ENCODE results near the gene PEX11B. TPM values are rescaled to one million over a fixed set of nuclear protein-coding genes. Genes with fewer than 3 reads are reported as not detected.
A peak's percentile ranks its signal among the peaks of the same experiment; 100 is the strongest.

PEX11B gene
- total RNA-seq, 2 experiments from 2014 or later = 25.8 to 26.3 TPM

DNA sequence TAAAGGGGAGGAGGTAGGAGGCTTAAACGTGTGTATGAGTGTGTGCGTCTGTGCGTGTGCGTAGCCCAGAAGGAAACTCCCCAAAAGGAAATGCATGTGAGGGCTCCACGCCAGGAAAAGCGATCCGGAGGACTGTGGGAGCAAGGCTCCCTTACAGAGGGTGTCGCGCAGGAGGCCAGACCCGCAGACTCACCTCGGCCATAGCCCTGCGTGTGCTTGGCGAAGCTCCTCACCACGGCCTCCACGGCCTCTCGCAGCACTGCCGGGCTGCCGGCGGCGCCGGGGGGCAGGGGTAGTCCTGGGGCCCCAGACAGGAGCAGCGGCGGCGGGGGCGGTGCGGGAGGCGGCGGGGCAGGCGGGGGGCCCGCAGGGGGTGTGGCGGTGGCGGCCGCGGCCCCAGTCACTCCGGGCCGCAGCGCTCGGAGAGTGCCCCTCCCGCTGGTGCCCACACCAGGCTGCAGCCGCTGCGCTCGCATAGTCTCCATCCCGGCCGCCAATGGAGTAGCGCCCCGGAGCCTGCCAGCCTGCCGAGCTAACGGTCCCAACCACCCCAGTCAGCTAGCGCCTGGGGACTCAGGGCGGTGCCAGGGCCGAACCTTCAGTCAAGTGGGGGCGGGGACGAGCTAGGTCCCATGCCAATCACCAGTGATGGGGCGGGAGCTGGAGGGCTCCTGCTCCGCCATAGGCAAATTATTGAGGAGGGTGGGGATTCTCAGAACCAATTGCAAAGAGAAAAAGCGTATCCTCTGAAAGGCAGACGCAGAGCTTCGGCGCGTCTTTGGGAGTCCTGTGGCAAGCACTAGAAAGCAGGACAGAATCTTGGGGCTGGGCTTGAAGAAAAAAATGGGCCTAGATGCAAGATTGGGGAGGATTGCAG lies 39.2 kb upstream of the PEX11B start, which contains the start of gene LIX1L:
LIX1L (minus strand) TSS at position 575 of the 877 bp plus-strand sequence; CDS start at position 485, 90 bp downstream.
- Mint-ChIP-seq H3K4me1 (ENCODE audit: low read depth) (peaks cover 53% of the 10 kb centered on the region), H3K9me3 (no peaks in the 10 kb centered on the region), H3K36me3 (ENCODE audit: low read depth) (peaks cover 31% of the 10 kb centered on the region), H3K27me3 (no peaks in the 10 kb centered on the region), H3K27ac (peak within 1 kb of the TSS; percentile 91), H3K4me3 (peak within 1 kb of the TSS; percentile 83)
- CTCF ChIA-PET = interaction anchor here (0.7 to 4.0 kb wide), 12 partner anchors 8 to 113 kb away, joined by 3 to 19 read pairs (median 4); partner anchors contain the start of genes NUDT17, PIAS3 and RBM8A
- peak; percentile 89 for ATAC-seq
- peak; percentile 98 for DNase-seq
- intact Hi-C loops (cut with micrococcal nuclease) = no loop called here
- POLR2A ChIA-PET = interaction anchor here (0.5 to 12.8 kb wide), 14 partner anchors 9 to 94 kb away, joined by 3 to 160 read pairs (median 5); partner anchors contain the start of genes PEX11B, RBM8A and TXNIP
- TF ChIP-seq, protein P1, sequence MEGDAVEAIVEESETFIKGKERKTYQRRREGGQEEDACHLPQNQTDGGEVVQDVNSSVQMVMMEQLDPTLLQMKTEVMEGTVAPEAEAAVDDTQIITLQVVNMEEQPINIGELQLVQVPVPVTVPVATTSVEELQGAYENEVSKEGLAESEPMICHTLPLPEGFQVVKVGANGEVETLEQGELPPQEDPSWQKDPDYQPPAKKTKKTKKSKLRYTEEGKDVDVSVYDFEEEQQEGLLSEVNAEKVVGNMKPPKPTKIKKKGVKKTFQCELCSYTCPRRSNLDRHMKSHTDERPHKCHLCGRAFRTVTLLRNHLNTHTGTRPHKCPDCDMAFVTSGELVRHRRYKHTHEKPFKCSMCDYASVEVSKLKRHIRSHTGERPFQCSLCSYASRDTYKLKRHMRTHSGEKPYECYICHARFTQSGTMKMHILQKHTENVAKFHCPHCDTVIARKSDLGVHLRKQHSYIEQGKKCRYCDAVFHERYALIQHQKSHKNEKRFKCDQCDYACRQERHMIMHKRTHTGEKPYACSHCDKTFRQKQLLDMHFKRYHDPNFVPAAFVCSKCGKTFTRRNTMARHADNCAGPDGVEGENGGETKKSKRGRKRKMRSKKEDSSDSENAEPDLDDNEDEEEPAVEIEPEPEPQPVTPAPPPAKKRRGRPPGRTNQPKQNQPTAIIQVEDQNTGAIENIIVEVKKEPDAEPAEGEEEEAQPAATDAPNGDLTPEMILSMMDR (IDR thresholded peaks at IDR 0.05) = no peak

DNA sequence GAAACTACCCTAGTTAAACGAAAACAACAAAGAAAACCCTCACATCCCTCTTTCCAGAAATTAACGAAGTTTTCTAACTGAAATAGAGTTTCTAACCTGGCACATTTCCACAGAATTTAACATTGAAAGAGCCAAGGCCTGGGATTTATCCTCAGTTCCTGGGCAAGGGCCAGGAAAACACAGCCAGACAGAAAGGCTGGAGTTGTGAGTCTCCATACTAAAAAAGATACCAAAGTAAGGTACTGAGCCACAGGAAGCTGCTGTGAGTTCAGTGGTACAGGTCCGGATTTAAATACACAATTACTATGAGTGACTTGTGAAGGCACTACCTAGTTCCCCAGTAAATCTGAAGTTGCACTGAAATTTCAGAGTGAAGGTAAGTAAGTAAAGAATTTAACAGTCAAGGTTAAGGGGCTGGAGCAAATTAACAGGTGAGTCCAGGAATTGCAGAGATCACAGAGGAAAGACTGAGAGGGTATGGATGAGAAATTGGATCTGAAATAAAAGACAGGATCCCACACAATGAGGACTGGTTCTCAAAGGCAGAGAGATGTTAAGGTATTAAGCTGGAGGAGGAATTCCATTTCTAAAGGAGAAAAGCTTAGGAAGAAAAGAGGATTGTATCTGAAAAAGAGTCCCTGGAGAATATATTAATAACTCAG lies 38.4 kb upstream of the PEX11B start:
- Mint-ChIP-seq H3K27ac (peak overlapping the region; percentile 91), H3K9me3 (no peaks in the 10 kb centered on the region), H3K4me1 (ENCODE audit: low read depth) (peaks cover 55% of the 10 kb centered on the region), H3K27me3 (no peaks in the 10 kb centered on the region), H3K36me3 (ENCODE audit: low read depth) (peaks cover 32% of the 10 kb centered on the region), H3K4me3 (peak overlapping the region; percentile 83)
- ATAC-seq (no peak), DNase-seq (peak; percentile 19)
- TF ChIP-seq, protein P1 (IDR thresholded peaks at IDR 0.05) = no peak
- ChIA-PET POLR2A (interaction anchor here (0.9 to 12.8 kb wide), 10 partner anchors 13 to 95 kb away, joined by 3 to 160 read pairs (median 8); partner anchors contain the start of genes PEX11B, RBM8A and TXNIP), CTCF (interaction anchor here (0.9 to 4.0 kb wide), 8 partner anchors 12 to 112 kb away, joined by 3 to 19 read pairs (median 4); partner anchors contain the start of genes NUDT17, PIAS3 and RBM8A)
- intact Hi-C loops (cut with micrococcal nuclease) = no loop called here

DNA sequence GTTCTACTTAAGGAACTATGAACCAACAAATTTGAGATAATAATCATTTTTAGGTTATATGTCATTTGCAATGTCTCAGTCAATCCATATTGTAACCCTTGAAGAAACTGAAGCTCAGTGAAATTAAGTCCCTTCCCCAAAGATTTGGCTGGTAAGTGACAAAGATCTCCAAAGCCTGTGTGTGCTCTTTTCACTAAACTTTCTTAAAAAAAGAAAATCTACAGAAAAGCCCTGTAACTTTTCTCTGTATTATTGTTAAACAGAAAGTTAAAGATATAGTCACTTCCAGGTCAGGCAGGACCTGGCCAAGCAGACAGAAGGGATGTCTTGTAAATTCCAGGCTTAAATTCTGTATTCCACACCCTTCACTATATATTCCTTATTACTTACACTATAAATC lies 37.8 kb upstream of the PEX11B start:
- DNase-seq (no peak), ATAC-seq (no peak)
- Mint-ChIP-seq H3K9me3 (no peaks in the 10 kb centered on the region), H3K4me1 (ENCODE audit: low read depth) (peaks cover 60% of the 10 kb centered on the region), H3K27ac (peak overlapping the region; percentile 91), H3K27me3 (no peaks in the 10 kb centered on the region), H3K4me3 (peak overlapping the region; percentile 83), H3K36me3 (ENCODE audit: low read depth) (peaks cover 30% of the 10 kb centered on the region)
- ChIA-PET CTCF (interaction anchor here (0.6 to 4.0 kb wide), 5 partner anchors 12 to 69 kb away, joined by 3 to 19 read pairs (median 3); partner anchors contain the start of gene RBM8A), POLR2A (interaction anchor here (2.6 to 12.8 kb wide), 3 partner anchors 23 to 40 kb away, joined by 13 to 160 read pairs (median 17); partner anchors contain the start of genes RBM8A and TXNIP)
- TF ChIP-seq, protein P1 (IDR thresholded peaks at IDR 0.05) = no peak
- intact Hi-C loops (cut with micrococcal nuclease) = no loop called here

DNA sequence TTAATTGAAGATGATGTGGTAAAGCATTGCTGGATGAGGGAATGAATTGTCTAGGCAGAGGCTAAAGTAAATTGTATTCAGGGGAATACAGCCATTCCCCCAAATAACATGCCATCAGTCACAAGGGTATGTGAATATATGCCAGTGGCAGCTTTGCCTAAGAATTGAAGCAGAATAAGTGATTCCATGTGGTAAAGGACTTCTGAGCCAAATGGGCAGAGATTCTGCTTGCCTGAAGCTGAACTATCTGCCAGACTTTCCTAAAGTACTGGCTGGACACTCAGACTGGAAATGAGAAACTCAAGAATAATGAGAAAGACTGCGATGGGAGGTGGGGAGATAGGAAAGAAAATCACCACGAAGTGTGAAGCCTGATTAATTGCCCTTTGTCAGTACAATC lies 36.9 kb upstream of the PEX11B start:
- Mint-ChIP-seq H3K4me1 (ENCODE audit: low read depth) (peaks cover 69% of the 10 kb centered on the region), H3K27ac (no peak overlapping the region), H3K27me3 (no peaks in the 10 kb centered on the region), H3K36me3 (ENCODE audit: low read depth) (peaks cover 25% of the 10 kb centered on the region), H3K4me3 (peak overlapping the region; percentile 83), H3K9me3 (no peaks in the 10 kb centered on the region)
- ATAC-seq = no peak
- TF ChIP-seq, protein P1 (IDR thresholded peaks at IDR 0.05) = no peak
- intact Hi-C loops (cut with micrococcal nuclease) = no loop called here
- no peak for DNase-seq
- POLR2A ChIA-PET = interaction anchor here (0.7 to 12.8 kb wide), 3 partner anchors 25 to 84 kb away, joined by 3 to 160 read pairs (median 3); partner anchors contain the start of gene RBM8A
- CTCF ChIA-PET = interaction anchor here (0.8 to 1.8 kb wide), 5 partner anchors 11 to 110 kb away, joined by 3 to 7 read pairs (median 4); partner anchors contain the start of genes ITGA10 and NUDT17

All from activated CD8-positive, alpha-beta T cell treated with anti-CD3 and anti-CD28 coated beads for 36 hours (primary cell).